HG02588 (cell line): Measurements from ENCODE around the gene ERP44.
"Not testable (repeated sequence)": the region's sequence is repeated elsewhere in the genome, so short reads cannot be mapped to it uniquely, and the experiment has no call there.

Experiments used
- ATAC-seq: cut with Tn5 transposase; IDR thresholded peaks from one replicate; pipeline ENCODE4 v1.9.1; 2021; ENCODE audit warnings: mild to moderate bottlenecking, moderate library complexity; ENCODE audit not compliant: unreplicated experiment

Gene ERP44

GRCh38 chr9:100098887-100099721 lies at the start of gene ERP44, which contains the start of gene INVS:
ERP44 (minus strand) TSS chr9:100099000; CDS start chr9:100098840, 160 bp downstream.
INVS (plus strand) TSS chr9:100099243; CDS start chr9:100104522, 5,279 bp downstream.
- ATAC-seq = peak; percentile 97

DNA sequence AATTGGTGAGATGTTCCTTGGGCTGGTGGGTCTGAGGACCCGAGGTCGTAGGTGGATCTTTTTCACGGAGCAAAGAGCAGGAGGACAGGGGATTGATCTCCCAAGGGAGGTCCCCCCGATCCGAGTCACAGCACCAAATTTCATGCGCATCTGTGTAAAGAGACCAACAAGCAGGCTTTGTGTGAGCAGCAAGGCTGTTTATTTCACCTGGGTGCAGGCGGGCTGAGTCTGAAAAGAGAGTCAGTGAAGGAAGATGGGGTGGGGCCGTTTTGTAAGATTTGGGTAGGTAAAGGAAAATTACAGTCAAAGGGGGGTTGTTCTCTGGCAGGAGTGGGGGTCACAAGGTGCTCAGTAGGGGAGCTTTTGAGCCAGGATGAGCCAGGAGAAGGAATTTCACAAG lies 47.2 kb upstream of the ERP44 start:
- ATAC-seq = not testable (repeated sequence)

GRCh38 chr9:100145167-100145934 lies 46.6 kb upstream of the ERP44 start:
- not testable (repeated sequence) for ATAC-seq

DNA sequence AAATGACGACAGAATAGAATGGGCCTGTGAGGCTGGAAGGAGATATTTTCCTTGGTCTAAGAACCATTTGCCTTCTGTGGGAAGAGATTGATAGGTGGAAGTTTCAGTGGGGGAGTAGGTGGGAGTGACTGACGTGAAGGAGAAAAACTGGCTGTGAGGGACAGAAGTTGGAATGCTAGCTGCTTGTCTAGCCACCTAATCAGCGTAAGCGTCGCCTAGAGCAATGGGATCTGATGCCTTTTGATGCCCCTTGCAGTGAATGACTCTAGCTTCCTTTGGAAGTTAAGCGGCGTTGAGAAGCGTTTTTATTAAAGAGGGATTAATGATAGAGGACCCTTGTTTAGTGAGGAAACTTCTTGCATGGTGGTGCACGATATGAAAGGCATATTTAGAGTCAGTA lies 43.1 kb upstream of the ERP44 start:
- not testable (repeated sequence) for ATAC-seq

- ATAC-seq = not testable (repeated sequence)
These were observed 41.5 kb upstream of the ERP44 start for GRCh38 chr9:100140303-100140702.

GRCh38 chr9:100136799-100137198 lies 38.0 kb upstream of the ERP44 start:
- ATAC-seq = not testable (repeated sequence)

DNA sequence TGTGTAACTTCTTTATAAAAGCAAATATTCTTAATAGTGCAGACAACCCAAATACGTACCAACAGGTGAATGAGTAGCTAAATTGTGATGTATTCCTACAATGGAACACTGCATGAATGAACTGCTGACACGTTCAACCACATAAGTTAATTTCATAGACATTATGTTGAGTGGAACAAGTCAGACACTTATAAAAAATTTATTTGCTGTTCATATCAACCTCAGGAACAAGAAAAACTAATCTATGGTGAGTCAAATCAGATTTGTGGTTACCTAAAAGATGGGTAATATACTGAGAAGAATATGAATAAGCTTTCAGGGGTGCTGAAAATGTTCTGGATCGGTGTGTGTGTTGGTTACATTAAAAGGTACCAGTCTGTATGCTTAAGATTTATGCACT lies 35.9 kb upstream of the ERP44 start:
- no peak for ATAC-seq

DNA sequence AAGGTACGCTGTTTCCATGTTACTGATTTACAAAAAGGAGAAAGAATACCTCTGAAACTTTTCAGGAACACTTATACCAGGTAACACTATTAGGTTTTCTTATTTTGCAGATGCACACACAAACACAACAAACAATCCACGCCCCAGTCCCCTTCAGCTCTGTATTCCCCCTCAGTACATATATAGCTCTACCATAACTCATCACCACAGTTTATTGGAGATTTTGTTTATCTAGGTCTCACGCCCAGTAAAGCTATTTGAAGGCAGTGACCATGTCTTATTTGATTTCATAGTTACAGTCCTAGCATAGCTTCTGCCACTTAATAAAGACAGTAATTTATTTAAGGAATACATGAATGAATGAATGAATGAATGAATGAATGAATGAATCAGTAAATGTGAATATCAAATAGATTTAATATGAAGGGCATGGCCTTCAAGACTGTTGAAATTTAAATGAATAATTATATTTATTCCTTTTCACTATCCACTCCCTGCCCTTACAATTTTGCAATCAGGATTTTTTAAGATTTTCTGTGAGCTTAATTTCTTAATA lies 33.2 kb upstream of the ERP44 start:
- ATAC-seq = no peak

DNA sequence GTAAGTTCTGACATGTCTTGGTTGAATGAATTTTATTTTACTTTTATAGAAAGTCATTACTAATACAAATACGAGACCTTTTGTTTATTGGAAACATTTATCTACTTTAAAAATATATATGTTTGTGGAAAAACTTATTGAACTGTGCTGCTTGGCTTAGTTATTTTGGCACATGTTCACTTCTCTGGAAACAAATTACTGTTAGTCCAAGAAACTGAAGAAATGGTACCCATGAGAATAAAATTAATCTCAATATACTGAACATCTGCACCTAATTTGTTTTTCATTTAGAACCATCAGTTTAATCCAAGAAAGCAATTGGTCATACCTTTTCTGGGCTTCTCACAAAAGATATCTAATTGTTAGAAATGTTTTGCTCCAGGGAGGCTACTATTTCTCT lies 32.4 kb upstream of the ERP44 start:
- ATAC-seq = no peak

DNA sequence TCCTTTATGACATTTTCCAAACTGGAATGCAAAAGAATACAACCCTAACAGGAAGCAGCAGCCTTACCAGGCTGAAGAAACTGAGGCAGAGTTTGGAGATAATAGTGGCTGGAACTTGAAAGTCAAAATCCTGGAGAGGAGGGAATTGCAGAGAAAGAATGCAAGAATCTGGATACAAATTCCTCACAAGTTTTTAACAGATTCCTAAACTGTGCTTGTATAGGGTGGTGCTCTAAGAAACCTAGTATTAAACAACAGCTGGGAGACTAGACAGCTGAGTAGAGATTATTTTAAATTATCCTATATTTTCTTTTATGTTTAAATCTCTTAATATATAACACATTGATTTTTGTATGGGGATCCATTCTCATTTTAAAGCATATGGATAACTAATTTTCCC lies 31.0 kb upstream of the ERP44 start:
- no peak for ATAC-seq

DNA sequence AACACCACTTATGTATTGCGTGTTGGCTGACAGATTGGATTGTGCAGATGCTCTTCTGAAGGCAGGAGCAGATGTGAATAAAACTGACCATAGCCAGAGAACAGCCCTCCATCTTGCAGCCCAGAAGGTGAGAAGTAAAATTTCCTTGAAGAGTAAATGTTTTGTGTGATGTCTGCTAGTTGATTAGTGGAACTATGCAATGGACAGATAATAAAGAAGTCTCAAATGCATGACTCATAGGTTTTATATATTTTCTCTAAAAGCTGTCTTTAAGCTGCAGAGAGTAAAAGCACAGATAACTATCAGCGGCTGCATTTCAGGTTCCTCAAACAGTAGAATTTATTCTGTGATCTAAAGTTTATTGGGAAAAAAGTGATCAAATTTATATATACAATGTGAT lies 27.6 kb upstream of the ERP44 start:
- no peak for ATAC-seq

- ATAC-seq = no peak
These were observed 27.1 kb upstream of the ERP44 start for GRCh38 chr9:100125910-100126309.

DNA sequence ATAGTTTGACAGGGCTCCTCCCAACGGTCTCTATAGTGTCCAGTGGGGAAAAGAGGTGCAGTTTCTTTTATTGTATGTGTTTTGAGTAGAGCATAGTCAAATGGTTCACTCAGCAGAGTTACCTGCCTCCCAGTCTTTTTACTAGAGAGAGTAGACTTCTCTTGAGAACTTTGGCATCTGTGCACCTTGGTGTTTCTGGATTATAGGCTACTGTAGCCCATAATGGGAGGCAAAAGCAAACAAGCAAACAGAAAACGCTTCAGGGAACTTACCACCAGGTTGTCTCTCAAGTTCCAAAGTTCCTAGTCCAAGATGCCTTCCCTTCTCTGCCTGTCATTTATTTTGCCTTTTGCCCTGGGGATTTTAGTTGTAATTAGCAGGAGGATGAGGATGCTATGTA lies 26.4 kb upstream of the ERP44 start:
- no peak for ATAC-seq

DNA sequence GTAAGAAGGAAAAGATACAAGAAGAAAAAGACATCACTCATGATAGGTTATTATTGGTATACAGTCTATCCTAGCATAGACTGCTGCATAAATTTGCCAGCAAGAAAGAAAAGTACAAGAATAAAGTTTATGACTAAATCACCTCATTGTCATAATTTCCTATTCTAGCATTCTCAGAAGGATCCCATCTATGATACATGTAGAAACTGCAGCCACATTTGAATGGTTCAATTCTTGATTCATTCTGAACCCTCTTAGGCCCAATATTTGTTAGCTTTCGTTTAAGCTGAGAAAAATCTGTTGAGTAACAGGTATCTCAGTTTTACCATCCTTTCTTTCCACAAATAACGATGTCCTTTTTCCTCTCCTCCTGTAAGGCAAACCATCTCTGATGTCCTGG lies 21.5 kb upstream of the ERP44 start:
- ATAC-seq = no peak

- ATAC-seq = no peak
These were observed 18.5 kb upstream of the ERP44 start for GRCh38 chr9:100117316-100117715.

GRCh38 chr9:100112677-100113336 lies 14.0 kb upstream of the ERP44 start:
- no peak for ATAC-seq

GRCh38 chr9:100111235-100111634 lies 12.4 kb upstream of the ERP44 start:
- ATAC-seq = no peak

DNA sequence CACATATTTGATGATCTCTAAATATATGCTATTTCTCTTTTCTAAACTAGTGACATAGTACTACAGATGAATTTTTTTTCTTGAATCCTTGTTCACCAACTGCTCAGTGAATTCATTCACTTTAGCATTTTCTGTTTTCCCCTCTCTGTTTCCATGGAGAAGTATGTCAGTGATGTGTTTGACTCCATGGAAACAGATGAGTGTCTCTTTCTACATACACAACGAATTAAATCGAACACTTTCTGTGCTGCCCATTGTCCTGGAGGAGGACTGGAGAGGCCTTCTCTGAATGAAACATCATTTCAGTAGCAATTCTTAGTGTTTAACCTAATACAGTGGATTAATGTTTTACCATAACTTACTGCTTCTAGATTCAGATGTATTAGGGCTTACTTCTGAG lies 9.8 kb upstream of the ERP44 start:
- no peak for ATAC-seq

DNA sequence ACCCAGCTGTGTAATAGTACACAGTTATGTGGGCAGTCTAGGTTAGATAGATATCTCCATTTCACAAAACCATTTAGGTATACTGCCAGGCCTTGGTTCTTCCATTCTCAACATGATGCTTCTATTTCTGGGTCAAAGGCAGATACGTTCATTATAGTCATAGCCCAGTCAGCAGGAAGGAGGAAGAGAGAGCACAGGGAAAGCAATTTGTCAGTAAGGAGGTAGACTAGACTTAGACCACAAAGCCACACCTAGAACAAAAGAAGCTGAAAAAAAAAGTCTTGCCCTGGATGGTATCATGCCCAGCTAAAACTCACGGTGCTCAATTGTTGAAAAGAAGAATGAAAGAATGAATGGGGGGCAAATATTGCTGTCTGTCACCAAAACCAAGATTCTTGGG lies 7.8 kb upstream of the ERP44 start:
- no peak for ATAC-seq

GRCh38 chr9:100105861-100106260 lies 7.1 kb upstream of the ERP44 start:
- no peak for ATAC-seq

DNA sequence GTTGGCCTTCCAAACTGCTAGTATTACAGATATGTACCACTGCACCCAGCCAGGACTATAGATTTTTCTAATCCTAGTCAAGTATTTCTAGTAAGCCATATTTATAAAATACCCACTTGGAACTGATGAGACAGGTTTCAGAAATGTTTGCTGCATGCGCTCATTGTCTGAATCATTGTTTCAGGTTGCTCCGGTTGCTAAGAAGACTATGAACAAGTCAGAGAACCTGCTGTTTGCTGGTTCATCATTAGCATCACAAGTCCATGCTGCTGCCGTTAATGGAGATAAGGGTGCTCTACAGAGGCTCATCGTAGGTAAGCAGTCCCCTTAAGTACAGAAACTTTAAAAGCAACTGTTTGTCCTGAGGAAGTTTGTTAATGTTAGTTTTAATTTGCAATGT lies 5.5 kb upstream of the ERP44 start:
- no peak for ATAC-seq
